G401 (cell line): ENCODE data around the gene MCEE. TPM values are rescaled to one million over a fixed set of nuclear protein-coding genes. Genes with fewer than 3 reads are reported as not detected.
"Not testable (repeated sequence)": the region's sequence is repeated elsewhere in the genome, so short reads cannot be mapped to it uniquely, and the experiment has no call there.

Experiments used
- DNase-seq: peaks from one replicate; pipeline ENCODE4 v3.0.0-alpha.2; 2015; ENCODE audit warnings: low spot score
- in situ Hi-C: cut with HindIII; loops from 2 replicates; pipeline ENCODE4 v1.10.0; 2016; ENCODE audit warnings: low sequenced_read_pairs, mixed read lengths
- total RNA-seq: library from RNA; depleted of rRNA; stranded (reverse); fragments of >200 nt; shearing (Covaris generic); gene quantifications from 2 replicates; pipeline ENCODE4 v1.2.3, GENCODE V29; 2014

Gene MCEE
- total RNA-seq, 1 experiment from 2014 or later: 17.9 TPM

DNA sequence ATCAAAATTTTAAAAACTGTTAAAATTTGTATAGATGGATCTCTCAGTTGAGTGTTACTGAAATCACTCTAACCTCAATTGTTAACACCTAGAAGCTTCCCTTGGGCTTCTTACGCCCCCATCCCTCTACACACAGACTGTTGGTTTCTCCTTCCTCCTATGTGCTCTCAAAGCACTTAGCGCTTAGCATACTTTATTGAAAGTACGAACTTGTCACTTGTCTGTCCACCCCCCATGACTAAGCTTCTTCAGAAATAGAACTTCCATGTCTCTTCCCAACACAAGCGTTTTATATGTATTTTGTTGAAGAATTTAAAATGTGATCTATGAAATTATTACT lies 846 bp upstream of the MCEE start:
- in situ Hi-C loops: no loop called here
- DNase-seq: peak; percentile 25

GRCh38 chr2:71129902-71130151 lies 202 bp downstream of the MCEE start:
- DNase-seq: no peak

GRCh38 chr2:71129114-71129901 lies 721 bp downstream of the MCEE start:
- in situ Hi-C loops: no loop called here
- peak; percentile 26 for DNase-seq

More at GRCh38 chr2:71129902-71130151, 202 bp downstream of the MCEE start:
- in situ Hi-C loops: no loop called here

GRCh38 chr2:71126957-71127356 lies 3.1 kb downstream of the MCEE start:
- in situ Hi-C loops: no loop called here
- no peak for DNase-seq

GRCh38 chr2:71125506-71126294 lies 4.3 kb downstream of the MCEE start:
- in situ Hi-C loops: no loop called here

DNA sequence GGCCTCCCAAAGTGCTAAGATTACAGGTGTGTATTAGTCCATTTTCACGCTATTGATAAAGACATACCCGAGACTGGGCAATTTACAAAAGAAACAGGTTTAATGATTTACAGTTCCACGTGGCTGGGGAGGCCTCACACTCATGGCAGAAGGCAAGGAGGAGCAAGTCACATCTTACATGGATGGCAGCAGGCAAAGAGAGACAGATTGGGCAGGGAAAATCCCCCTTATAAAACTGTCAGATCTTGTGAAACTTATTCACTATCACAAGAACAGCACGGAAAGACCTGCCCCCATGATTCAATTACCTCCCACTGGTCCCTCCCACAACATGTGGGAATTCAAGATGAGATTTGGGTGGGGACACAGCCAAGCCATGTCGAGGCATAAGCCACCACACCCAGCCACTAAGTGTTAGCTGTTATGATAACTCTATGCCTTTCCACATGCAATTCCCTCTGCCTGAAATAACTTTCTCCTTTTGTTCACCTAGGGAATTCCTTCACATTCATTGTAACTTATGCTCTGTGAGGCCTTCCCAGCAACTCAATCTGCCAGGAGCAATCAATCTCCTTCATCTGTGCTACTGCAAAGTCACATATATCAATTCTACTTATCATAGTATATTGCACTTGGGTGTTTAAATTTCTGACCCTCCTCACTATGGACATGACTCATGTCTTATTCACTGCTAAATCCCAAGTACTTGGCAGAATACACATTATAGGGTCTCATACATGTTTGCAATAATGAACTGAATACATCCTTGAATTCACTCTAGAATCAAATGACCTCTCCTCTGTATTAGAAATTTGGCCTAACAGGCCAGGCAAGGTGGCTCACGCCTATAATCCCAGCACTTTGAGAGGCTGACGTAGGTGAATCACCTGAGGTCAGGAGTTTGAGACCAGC lies 7.4 kb downstream of the MCEE start:
- no peak for DNase-seq
- in situ Hi-C loops: no loop called here

More at GRCh38 chr2:71125506-71126294, 4.3 kb downstream of the MCEE start:
- no peak for DNase-seq

- no peak for DNase-seq
- in situ Hi-C loops: no loop called here
Measured at GRCh38 chr2:71121479-71121878, 8.6 kb downstream of the MCEE start.

GRCh38 chr2:71120195-71120594 lies 9.8 kb downstream of the MCEE start:
- in situ Hi-C loops: no loop called here
- DNase-seq: no peak

- in situ Hi-C loops: no loop called here
- DNase-seq: no peak
Measured at GRCh38 chr2:71117063-71117462, 13.0 kb downstream of the MCEE start.

GRCh38 chr2:71113843-71114242 lies 16.2 kb downstream of the MCEE start:
- in situ Hi-C loops: no loop called here
- DNase-seq: no peak

GRCh38 chr2:71108091-71108490 lies 21.9 kb downstream of the MCEE start:
- no peak for DNase-seq
- in situ Hi-C loops: no loop called here

- DNase-seq, in situ Hi-C loops: not testable (repeated sequence)
Measured at GRCh38 chr2:71106463-71106862, 23.6 kb downstream of the MCEE start.

DNA sequence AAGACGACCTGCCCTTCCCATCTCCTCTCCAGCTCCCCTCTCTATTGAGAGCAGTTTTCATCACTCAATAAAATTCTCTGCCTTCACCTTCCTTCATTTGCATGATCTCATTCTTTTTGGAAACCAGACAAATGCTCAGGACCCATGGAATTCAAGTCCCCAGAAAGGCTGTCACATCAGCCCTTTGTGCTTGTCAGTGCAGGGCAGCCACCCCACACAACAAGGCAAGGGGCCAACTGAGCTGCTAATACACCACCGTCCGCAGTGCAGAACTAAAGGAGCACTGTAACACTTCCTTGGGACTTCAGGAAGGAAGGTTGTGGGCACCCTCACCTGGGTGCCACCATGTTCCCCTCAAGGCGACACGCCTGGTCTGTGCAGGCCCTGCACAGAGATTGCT lies 26.2 kb downstream of the MCEE start:
- in situ Hi-C loops: no loop called here

GRCh38 chr2:71102981-71103681 lies 26.9 kb downstream of the MCEE start:
- no peak for DNase-seq
- in situ Hi-C loops: no loop called here

More for the DNA sequence above, 26.2 kb downstream of the MCEE start:
- no peak for DNase-seq

GRCh38 chr2:71101656-71102055 lies 28.4 kb downstream of the MCEE start:
- in situ Hi-C loops: no loop called here
- no peak for DNase-seq

DNA sequence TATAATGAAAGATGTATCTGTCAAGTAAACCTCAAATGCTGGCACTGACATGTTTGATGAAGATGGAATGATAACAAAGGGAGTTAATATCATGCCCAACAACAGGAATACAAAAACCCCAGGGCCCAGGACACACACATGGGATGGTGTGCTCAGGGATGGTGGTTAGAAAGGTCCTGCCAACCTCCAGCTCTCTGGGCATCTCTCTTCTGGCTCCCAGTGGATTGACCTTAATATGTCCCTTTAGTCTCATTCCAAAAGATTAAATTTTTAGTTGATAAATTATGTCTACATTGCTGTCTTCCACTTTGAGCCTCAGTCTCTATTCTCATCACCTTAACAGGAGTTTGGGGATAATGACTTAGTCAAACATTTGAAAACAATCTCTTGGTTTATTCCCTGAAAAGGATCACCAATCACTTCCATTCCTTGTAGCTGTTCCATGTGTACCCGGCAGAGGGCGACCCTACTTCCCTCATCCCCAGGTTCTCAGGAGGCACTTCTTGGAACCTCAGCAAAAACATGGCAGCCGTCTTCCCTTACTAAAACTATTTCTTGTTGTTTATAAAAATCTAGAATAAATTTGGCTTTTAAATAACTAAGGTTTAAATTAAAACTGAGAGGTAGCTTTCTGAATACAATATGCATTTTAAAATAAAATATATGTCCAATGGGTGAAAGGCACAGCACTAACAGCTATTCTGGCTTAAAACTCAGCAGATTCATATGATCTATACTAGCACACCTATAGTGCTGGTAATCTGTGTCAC lies 29.6 kb downstream of the MCEE start:
- DNase-seq: peak; percentile 57
- in situ Hi-C loops: no loop called here

DNA sequence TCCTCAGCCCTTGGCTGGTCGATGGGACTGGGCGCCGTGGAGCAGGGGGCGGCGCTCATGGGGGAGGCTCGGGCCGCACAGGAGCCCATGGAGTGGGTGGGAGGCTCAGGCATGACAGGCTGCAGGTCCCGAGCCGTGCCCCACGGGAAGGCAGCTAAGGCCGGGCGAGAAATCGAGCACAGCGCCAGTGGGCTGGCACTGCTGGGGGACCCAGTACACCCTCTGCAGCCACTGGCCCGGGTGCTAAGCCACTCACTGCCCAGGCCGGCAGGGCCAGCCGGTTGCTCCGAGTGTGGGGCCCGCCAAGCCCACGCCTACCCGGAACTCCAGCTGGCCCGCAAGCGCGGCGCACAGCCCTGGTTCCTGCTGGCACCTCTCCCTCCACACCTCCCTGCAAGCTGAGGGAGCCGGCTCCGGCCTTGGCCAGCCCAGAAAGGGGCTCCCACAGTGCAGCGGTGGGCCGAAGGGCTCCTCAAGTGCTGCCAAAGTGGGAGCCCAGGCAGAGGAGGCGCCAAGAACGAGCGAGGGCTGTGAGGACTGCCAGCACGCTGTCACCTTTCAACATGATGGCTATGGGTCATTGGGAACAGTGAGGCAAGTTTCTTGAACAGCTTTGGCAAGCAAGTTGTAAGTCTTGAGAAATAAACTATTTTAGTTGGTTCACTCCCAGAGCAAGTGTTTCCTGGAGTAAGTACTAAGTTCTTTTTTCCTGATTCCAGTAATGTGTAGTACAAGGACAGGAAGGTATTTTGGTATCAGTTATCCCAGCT lies 37.4 kb downstream of the MCEE start:
- in situ Hi-C loops, DNase-seq: not testable (repeated sequence)

GRCh38 chr2:71091808-71092207 lies 38.2 kb downstream of the MCEE start:
- DNase-seq, in situ Hi-C loops: not testable (repeated sequence)
